SW480 (cell line): Measurements from ENCODE around the gene WDR38.

Experiments
- DNase-seq: peaks from one replicate; pipeline ENCODE4 v3.0.0-alpha.2; 2016; ENCODE audit warnings: low spot score

WDR38 gene, protein sequence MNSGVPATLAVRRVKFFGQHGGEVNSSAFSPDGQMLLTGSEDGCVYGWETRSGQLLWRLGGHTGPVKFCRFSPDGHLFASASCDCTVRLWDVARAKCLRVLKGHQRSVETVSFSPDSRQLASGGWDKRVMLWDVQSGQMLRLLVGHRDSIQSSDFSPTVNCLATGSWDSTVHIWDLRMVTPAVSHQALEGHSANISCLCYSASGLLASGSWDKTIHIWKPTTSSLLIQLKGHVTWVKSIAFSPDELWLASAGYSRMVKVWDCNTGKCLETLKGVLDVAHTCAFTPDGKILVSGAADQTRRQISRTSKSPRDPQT

GRCh38 chr9:124852829-124853531, at the start of gene WDR38:
WDR38 (plus strand) TSS chr9:124853460; CDS start chr9:124853532, 72 bp downstream.
- peak; percentile 86 for DNase-seq

- DNase-seq, result no peak
Observed at GRCh38 chr9:124803911-124804310, 49.3 kb upstream of the WDR38 start.

GRCh38 chr9:124805186-124805585, 48.1 kb upstream of the WDR38 start:
- DNase-seq, result no peak

GRCh38 chr9:124808246-124808956, 44.9 kb upstream of the WDR38 start:
- no peak for DNase-seq

DNA sequence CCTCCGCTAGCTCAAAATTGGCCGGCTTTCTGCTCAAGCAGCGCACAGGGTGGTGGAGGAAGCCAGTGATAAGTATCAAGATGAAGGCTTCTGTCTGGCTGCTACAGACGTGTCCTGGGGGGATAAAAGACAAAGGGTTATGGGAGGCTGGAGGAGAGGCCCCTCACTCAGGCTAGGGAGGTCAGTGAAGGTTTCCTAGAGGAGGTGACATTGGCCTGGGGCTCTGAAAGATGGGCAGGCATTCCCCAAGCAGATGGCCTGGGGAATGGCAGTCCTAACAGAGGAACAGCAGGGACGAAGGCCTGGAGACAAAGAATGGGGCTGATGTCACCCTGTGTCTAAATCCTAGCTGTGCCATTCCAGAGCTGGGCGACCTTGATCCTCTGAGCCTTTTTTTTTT, 44.0 kb upstream of the WDR38 start:
- no peak for DNase-seq

DNA sequence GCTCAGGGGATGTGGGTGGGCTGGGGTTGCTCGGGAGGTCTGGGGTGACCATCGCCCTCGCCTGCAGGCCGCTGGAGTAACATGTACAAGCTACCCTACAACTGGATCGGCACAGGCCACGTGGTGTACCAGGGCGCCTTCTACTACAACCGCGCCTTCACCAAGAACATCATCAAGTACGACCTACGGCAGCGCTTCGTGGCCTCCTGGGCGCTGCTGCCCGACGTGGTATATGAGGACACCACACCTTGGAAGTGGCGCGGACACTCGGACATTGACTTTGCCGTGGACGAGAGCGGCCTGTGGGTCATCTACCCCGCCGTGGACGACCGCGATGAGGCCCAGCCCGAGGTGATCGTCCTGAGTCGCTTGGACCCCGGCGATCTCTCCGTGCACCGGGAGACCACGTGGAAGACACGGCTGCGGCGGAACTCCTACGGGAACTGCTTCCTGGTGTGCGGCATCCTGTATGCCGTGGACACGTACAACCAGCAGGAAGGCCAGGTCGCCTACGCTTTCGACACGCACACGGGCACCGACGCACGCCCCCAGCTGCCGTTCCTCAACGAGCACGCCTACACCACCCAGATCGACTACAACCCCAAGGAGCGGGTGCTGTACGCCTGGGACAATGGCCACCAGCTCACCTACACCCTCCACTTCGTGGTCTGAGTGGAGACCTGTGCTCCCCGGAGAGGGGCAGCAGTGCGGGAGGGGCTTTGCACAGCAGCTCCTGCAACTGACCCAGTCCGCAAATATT, 43.3 kb upstream of the WDR38 start:
- no peak for DNase-seq

DNA sequence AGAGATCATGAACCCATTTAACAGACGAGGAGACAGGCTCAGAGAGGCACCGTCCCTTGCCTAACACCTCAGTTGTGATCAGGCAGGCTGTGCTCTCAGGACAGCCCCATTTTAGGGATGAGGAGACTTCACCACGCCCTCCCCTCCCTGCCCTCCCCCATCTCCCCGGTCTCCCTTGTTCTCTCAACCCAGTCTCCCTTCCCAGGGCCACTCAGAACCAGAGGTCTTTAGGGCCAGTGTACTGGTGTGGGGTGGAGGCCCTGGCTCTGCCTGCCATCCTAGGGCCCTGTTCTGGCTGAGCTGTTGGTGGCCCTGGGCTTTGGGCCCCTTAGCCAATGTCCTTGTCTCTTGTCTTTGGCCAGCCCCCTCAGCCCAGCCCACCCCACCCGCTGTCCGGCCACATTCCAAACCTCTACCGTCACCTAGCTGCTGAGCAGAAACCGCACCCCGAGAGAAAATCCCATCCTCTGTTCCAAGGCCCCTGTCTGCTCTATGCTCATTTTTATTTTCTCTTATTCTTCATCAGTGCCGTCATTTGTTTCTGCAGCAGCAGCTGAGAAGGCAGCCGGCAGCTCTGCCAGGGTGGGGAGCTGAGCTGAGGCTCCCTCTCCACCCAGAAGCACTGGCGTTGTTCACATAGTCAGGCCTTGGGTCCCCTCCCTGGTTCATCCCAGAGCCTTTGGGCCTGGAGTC, 42.5 kb upstream of the WDR38 start:
- DNase-seq, result peak; percentile 86

- peak; percentile 72 for DNase-seq
Observed at GRCh38 chr9:124812441-124812876, 40.8 kb upstream of the WDR38 start.

DNA sequence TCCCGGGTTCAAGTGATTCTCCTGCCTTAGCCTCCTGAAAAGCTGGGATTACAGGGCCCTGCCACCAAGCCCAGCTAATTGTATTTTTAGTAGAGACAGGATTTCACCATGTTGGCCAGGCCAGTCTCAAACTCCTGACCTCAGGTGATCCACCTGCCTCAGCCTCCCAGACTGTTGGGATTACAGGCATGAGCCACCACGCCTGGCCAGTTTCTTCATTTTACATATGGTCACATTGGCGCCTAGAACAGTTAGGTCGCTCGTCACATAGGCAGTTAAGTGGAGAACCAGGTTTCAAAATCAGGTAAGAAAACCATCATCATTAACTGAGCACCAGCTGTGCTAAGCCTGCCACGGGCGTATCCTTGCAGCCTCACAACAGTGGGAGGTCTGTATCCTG, 40.2 kb upstream of the WDR38 start:
- DNase-seq, result no peak

DNA sequence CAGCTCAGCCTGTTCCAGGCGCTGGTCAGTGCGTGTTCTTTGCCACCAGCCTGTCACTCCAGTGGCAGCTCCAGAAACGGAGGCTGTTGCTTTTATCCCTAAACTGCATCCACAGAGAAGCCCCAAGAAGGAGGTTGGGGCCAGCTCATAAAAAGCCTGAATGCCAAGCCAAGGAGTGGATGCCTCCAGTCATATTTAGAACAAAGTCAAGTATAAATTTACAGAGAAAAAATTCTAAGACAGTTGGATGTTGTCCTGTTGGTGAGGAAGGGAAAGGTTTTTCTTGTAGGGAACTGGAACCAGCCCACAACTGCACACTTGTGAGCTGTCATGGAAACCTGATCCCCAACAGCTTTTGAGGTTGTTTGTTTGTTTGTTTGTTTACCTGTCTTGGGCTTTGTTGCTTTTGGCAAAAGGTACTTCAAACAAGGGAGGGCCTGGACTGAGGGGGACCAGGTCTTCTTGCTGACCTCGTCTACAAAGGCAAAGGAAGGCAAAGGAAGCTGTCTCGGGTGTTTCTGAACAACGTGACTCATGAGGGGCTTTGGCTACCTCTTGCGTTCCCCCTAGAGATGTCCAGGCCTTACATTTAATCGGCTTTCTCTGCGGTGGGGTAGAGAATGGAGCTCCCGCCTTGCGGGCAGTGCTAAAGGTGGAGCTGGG, 39.6 kb upstream of the WDR38 start:
- DNase-seq, result no peak

DNA sequence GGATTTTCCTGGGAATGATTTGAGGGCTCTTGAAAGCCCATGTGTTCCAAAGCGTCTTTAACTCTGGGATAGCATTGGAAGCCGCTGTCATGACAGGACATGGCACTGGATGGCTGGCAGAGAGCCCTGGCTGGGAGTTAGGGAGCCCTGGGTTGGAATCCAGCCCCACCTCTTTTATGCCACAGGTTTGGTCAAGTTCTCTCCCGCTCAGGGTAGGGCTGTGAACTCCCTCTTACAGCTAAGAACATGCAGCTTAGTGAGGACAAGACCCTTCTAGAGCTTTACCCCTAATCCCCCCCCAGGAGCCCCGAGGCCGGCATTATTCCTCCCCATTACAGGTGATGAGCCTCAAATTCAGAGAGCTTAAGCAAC, 39.1 kb upstream of the WDR38 start:
- DNase-seq, result no peak

- DNase-seq, result no peak
Observed at GRCh38 chr9:124815601-124816000, 37.7 kb upstream of the WDR38 start.

- peak; percentile 90 for DNase-seq
Observed at GRCh38 chr9:124818431-124819281, 34.6 kb upstream of the WDR38 start.

DNA sequence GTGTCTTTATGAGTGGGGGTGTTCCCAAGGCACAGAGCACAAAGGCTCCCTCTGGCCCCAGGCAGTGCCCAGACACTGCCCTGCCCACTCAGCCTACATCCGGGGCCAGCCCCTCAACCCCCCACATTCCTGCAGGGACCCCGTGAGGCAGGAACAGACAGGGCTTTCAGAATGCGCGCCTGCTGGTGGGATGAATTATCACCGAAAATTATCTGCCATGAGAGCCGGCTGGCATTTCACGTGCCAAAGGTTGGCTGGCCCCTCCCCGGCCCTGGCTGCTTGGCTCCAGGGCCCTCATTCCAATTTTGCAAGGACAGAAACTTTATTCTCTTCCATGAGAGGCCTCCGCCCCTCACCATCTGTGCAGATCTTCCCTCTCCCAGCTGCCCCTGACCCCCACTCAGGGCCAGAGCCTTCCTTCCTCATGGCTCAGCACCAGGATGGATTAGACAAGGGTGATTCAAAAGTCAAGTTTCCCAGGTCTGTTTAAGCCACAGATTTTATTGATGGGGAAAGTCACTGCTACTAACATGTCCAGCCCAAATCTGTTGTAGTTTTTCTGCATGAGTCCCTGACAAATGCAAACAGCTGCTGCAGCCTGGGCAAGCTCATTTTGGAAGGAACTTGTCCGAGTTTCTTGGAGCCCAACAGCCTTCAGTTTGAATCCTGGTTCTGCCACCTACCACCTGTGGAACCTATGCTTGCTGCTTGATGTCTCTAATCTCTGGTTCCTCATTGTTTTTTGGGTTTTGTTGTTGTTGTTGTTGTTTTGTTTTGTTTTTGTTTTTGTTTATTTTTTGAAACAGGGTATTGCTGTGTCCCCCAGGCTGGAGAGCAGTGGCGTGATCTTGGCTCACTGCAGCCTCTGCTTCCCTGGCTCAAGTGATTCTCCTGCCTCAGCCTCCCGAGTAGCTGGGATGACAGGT, 32.3 kb upstream of the WDR38 start:
- no peak for DNase-seq

DNA sequence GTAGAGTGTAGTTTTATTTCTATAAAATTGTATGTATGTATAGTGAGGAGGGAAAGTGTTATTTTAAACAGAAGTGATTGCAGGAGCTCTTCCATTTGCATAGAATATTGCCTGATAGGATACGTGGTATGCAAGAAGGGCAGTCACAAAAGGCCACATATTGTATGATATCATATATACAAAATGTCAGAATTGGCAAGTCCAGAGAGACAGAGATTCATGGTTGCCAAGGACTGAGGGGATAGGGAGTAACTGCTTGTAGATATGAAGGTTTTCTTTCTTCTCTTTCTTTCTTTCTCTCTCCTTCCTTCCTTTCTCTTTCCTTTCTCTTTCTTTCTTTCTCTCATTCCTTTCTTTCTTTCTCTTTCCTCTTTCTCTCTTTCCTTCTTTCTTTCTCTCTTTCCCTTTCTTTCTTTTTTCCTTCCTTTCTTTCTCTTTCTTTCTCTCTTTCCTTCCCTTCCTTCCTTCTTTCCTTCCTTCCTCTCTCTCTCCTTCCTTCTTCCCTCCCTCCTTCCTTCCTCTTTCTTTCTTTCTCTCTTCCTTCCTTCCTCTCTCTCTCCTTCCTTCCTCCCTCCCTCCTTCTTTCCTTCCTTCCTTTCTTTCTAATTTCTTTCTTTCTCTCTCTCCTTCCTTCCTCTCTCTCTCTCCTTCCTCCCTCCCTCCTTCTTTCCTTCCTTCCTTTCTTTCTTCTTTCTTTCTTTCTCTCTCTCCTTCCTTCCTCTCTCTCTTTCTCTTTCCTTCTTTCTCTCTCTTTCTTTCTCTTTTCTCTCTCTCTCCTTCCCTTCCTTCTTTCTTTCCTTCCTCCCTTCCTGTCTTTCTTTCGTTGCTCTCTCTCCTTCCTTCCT, 24.5 kb upstream of the WDR38 start:
- DNase-seq, result peak; percentile 14

DNA sequence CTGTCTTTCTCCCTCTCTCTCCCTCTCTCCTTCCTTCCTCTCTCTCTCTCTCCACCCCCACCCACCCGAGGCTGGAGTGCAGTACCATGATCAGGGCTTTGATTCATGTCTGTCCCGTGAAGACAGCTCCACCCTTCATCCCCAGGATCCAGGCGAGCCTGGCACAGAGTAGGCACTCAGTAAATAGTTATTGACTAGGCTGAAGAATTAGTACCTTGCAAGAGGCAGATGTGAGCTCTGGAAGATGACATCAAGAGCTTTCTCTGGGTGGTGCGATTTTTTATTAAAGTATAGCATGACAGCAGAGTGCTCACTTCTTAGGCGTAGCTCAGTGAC, 24.0 kb upstream of the WDR38 start:
- DNase-seq, result no peak

- no peak for DNase-seq
Observed at GRCh38 chr9:124830593-124830992, 22.7 kb upstream of the WDR38 start.

DNA sequence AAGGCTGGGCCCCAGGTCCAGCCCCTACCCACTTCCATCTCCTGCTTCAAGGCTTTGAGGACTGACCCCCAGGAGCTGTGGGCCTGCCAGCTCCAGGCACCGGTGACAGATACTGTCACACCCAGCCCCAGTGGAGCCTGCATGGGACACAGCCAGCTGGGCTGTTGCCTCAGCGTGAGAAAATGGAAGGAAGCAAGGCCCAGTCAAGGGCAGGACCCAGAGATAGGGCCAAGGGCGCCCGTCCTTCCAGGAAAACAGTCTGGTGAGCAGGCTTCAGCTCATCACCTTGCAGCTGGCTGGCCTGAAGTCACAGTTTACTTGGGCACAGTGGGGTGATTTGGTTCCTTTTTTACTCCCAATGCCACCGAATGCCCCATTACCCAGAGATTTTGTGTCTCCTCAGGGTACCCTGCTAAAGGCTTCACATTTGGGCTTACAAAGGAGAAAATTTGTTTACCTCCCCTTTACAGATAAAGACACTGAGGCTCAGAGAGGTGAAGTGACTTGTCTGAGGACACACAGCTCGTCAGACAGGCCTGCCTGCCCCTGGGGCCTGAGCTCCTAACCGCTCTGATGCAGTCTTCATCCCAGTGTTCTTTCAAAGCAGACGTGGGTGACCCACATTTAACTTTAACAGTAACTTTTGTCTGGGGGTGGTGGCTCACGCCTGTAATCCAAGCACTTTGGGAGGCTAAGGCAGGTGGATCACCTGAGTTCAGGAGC, 21.5 kb upstream of the WDR38 start:
- DNase-seq, result no peak
